Right hindlimb (tissue), 1 donor: ENCODE results near the gene LRRC8E.
A peak's percentile ranks its signal among the peaks of the same experiment; 100 is the strongest.
"Not testable (repeated sequence)": the region's sequence is repeated elsewhere in the genome, so short reads cannot be mapped to it uniquely, and the experiment has no call there.

Source experiments
- DNase-seq: peaks from one replicate; pipeline ENCODE4 v3.0.0-alpha.2; 2018

Gene LRRC8E

DNA sequence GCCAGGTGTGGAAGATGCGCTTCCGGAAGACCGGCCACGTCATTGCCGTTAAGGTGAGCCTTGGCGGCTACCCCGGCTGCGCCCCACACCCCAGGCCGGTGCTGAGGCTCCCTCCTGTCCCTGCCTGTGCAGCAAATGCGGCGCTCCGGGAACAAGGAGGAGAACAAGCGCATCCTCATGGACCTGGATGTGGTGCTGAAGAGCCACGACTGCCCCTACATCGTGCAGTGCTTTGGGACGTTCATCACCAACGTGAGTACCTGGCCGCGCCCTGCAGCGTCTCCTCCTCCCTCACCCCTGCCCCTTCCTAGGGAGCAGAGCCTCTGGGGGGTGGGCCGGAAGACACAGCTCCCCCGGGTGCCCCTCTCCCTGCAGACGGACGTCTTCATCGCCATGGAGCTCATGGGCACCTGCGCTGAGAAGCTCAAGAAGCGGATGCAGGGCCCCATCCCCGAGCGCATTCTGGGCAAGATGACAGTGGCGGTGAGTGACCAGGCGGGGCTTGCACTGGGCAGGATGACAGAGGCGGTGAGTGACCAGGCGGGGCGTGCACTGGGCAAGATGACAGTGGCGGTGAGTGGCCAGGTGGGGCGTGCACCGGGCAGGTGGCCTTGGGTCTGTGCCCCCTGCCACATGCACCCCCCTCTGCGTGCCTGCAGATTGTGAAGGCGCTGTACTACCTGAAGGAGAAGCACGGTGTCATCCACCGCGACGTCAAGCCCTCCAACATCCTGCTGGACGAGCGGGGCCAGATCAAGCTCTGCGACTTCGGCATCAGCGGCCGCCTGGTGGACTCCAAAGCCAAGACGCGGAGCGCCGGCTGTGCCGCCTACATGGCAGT, 22.2 kb downstream of the LRRC8E start:
- no peak for DNase-seq

DNA sequence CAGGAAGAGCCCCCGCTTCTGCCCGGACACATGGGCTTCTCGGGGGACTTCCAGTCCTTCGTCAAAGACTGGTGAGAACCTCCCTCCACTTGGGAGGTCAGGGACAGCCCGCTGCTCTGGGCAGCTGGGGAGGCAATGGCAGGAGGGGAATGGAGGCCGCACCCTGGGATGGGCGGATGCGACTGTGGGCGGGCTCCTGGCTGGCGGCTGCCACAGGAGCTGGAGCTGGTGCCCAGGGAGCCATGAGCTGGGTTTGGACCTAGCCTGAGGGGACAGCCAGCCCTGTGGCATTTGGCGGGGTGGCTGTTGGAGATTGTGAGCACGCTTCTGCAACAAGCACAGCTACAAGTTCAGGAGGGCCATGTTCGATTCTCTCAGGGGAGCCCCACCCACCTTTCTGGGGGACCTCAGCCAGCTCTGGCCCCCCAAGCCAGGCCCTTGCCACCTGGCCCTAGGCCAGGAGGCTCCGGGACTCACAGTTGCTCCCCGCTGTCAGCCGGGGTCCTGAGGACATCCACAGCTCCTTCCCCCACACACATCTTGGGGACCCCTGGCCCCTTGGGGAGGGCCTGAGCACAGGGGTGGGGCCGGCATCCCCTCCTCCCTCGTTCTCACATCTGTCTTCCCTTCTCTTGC, 23.3 kb downstream of the LRRC8E start:
- no peak for DNase-seq

DNA sequence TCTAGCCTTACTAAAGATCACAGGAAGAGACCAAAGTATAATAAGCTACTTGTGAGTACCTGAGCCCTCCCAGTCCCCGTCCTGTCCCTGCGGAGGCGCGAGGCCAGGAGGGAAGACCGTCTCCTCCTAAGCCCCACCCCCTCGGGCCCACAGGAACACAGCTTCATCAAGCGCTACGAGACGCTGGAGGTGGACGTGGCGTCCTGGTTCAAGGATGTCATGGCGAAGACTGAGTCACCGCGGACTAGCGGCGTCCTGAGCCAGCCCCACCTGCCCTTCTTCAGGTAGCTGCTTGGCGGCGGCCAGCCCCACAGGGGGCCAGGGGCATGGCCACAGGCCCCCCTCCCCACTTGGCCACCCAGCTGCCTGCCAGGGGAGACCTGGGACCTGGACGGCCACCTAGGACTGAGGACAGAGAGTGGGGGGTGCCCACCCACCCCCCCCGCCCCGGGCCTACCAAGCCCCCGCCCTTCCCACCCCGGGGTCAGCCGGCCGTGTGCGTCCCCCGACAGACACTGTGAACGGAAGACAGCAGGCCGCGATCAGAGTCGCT, 23.9 kb downstream of the LRRC8E start:
- DNase-seq, result no peak

DNA sequence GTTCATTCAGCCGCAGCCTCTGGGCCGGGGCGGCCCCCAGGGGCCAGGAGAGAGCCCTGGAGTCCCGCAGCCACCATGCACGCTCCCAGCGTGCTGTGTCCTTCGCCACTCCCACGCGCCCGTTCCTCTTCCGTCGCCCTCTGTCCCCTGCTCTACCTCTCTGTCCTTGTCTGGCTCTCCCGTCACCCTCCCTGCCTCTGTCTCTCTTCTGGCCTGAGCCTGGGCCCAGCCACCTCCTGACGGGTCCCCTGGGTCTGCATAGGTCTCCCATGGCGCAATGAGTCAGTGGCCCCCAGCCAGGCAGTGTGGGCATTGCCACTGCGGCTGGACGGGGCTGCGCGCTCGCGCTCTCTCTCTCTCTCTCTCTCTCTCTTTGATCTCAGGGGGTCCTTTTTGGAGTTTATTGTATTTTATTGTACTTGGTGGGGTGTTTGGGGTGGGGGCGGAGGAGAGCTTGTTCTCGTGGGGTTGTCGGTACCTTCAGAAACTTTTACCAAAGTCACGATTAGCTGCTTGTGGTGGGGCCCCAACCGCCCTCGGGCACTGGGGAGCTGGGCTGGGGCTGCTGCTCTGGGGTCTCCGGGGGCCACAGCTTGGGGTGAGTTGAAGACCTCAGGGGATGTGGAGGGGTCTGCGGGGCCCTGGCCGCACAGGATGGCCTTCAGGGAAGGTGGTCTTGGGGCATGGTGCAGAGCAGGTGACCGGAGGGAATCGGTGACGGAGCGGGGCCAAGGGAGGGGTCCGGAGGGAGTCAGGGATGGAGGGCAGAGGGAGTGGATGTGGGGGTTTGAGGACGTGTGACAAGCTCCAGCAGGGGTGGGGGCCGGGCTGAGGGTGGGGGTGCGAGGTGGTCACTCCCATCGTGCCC, 24.6 kb downstream of the LRRC8E start:
- no peak for DNase-seq

DNA sequence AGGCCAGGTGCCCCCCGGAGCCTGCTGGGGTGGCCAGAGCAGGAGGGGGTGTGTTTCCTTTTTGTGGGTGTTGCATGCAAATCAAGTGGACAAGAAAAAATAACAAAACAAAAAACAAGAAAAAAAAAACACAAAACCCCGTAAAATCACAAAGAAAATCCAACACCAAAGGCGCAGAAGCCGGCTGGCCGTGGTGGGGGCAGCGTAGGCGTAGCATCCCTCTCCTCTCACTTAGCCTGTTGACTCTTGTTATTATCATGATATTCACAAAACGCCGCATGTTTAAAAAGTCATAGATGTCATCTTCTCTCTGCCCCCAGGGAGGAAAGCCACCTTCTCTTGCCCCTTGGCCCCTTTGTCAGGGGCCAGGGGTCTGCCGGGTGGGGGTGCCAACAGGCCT, 25.3 kb downstream of the LRRC8E start:
- DNase-seq, result no peak

DNA sequence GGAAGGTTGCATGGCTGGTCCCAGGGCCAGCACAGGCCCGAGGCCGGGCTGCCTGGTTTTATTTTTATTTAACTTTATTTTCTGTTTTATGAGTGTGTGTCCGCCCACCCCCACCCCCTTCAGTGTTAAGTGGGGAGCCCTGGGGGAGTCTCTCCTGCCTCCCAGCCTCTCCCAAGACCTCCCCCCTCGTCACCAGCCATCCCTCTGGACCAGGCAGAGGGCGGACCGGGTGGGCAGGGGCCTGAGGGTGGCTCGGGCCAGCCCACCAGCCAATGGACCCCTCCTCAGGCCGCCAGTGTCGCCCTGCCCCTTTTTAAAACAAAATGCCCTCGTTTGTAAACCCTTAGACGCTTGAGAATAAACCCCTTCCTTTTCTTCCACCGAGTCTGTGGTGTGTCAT, 25.8 kb downstream of the LRRC8E start:
- DNase-seq, result no peak

DNA sequence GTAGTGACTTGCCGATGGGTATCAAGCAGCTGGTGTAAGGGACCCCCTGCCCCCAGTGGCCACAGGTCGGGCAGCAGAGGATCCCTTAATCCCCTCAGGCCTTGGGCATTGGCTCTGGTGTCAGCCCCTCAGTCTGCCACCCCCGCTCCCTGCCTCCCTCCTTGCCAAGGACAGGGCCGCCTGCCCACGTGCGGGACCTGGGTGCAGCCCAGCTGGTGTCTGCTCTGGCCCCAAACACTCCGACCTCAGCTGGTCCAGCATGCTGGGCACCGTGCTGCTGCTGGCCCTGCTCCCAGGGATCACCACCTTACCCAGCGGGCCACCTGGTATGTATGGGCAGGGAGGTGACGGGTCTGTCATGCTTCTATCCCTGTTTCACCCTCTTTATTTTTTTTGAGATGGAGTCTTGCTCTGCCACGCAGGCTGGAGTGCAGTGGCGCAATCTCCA, 26.3 kb downstream of the LRRC8E start, which contains the start of gene TGFBR3L:
Gene TGFBR3L (plus strand): TSS at position 233 of the 448 bp plus-strand sequence.
- no peak for DNase-seq

DNA sequence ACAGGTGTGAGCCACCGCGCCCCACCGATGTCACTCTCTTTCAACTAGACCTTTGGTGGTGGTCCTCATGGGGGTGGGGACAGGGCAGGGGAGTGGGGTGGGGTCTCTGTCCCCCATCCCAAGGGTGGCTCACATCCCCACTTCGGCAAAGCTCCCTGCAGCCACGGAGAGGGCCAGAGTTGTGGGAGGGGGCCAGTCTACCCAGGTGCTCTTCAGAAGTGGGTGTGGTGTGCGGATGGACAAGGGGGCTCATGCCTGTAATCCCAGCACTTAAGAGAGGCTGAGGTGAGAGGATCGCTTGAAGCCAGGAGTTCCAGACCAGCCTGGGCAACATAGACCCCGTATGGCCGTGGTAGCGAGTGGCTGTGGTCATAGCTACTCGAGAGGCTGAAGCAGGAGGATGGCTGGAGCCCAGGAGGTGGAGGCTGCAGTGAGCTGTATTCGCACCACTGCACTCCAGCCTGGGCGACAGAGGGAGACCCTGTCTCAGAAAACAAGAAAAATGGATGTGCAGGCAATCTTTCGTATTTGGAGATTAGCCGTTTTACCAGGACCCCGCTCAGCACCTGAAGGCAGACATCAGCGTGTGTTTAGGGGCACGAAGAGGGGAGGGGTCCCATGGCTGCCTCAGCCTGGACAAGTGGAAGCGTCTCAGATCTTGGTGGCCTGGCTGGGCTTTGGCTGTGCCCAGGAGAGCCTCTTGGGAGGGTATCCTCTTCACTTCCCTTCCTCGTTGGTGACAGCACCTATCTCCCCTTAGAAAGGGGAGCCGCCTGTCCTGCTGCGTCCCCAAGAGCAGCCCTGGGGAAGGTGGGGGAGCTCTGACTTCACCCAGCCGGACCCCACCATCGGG, 27.2 kb downstream of the LRRC8E start:
- no peak for DNase-seq

DNA sequence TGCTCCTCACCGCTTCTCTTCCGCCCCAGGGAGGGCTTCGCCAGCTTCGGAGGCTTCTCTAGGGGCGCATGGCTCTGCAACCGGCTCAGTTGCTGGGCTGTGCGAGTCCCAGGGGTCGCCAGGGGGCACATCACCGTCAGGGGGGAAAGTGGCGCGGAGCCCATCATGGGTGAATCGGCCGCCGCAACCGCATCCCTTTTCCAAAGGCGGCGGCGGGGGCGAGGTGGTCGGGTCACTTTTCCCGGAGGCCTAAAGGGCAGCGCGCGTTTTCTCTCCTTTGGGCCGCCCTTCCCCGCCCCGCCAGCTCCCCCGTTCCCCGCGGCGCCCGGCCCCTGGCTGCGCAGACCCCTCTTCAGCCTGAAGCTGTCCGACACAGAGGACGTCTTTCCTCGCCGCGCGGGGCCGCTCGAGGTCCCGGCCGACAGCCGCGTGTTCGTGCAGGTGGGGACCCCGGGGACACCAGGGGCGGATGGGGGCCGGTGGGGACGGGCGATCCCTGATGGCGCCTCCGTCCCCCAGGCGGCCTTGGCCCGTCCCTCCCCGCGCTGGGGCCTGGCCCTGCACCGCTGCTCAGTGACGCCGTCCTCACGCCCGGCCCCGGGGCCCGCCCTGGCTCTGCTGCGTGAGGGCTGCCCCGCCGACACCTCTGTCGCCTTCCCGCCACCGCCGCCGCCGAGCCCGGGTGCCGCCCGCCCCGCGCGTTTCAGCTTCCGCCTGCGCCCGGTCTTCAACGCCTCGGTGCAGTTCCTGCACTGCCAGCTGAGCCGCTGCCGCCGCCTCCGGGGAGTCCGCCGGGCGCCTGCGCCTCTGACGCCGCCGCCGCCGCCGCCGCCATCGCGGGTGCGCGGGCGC, 28.0 kb downstream of the LRRC8E start:
- DNase-seq, result no peak

DNA sequence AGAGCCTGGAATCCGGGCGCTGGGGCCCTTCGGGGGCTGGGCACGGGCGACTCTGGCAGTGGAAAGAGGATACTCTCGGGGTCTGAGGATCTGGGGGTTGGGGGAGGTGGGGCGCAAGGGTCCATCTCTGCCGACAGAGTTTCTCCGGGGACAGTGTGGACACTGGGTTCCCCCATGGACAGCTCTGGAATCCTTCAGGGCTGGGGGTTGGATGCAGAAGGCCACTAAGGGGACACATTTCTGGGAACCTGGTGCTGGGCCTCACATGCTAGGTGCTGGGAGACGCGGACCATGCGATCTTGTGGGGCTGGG, 28.6 kb downstream of the LRRC8E start:
- no peak for DNase-seq

DNA sequence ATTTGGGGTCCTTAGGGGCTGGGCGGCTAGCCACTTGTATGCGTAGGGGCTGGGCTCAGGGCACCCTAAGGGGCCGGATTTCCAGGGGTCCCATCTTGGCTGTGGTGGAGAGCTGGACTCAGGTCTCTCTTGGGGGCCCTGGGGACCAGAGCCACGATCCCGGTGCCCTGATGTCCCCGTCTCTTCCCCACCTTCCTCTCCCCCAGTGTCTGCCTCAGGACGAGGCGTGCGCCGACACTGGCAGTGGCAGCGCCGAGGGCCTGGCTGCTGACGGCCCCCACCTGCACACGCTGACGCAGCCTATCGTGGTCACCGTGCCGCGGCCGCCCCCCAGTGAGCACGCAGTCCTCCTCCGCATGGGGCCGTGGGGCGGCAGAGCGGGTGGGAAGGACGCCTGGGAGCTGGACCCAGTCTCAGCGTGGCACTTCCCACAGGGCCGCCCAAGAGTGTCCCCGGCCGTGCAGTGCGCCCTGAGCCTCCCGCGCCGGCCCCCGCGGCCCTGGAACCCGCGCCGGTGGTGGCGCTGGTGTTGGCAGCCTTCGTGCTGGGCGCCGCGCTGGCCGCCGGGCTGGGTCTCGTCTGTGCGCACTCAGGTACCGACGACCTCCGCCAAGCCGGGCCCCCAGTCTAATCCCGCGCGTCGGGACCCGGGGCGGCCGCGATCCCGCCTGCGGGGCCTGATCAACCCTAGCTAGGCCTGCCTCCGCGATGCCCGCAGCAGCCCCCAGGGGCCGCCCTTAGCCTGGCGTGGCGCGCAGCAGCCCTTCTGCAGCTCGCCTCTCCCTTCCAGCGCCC, 29.2 kb downstream of the LRRC8E start:
- DNase-seq, result no peak

DNA sequence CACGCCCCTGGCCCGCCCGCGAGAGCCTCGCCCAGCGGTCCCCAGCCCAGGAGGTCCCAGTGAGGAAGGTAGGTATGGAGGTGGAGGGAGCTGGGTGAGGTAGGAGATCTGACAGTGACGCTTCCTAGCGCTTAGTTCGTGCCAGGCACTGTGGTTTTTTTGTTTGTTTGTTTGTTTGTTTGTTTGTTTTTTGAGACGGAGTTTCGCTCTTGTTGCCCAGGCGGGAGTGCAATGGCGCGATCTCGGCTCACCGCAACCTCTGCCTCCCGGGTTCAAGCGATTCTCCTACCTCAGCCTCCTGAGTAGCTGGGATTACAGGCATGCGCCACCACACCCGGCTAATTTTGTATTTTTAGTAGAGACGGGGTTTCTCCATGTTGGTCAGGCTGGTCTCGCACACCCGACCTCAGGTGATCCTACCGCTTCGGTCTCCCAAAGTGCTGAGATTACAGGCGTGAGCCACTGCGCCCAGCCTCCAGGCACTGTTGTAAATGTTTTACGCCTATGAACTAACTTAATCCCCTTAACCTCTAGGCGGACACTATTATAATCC, 29.8 kb downstream of the LRRC8E start:
- not testable (repeated sequence) for DNase-seq

DNA sequence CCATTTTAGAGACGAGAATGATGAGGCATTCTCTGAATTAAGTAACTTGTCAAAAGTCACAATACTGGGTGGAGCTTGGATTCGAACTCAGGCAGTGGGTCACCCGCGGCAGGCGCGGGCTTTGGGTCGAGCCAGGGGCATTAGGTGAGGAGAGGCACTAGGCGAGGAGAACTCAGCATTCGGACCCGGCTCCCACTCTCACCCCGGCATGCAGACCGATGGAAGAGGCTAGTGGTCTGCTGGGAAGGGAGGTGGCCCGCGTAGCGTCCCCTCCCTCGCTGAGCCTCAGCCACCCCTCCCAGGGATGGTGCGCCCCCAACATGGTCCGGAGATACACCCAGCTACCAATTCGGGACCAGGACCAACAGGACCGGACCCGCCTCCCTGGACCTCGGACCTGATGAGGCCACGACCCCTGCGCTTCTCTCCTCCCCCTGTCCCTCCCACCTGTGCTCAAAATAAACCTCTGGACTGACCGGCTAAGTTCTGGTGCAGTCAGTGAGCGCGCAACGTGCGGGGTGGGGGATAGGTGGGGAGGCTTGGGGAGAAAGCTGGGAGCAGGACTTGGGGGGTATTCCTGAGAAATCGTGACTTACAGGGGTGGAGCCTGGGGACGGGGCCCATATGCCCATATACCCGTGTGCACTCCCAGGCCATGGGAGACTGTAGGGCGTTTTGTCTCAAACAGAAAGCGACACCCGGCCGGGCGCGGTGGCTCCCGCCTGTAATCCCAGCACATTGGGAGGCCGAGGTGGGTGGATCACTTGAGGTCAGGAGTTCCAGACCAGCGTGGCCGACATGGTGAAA, 30.5 kb downstream of the LRRC8E start:
- no peak for DNase-seq

DNA sequence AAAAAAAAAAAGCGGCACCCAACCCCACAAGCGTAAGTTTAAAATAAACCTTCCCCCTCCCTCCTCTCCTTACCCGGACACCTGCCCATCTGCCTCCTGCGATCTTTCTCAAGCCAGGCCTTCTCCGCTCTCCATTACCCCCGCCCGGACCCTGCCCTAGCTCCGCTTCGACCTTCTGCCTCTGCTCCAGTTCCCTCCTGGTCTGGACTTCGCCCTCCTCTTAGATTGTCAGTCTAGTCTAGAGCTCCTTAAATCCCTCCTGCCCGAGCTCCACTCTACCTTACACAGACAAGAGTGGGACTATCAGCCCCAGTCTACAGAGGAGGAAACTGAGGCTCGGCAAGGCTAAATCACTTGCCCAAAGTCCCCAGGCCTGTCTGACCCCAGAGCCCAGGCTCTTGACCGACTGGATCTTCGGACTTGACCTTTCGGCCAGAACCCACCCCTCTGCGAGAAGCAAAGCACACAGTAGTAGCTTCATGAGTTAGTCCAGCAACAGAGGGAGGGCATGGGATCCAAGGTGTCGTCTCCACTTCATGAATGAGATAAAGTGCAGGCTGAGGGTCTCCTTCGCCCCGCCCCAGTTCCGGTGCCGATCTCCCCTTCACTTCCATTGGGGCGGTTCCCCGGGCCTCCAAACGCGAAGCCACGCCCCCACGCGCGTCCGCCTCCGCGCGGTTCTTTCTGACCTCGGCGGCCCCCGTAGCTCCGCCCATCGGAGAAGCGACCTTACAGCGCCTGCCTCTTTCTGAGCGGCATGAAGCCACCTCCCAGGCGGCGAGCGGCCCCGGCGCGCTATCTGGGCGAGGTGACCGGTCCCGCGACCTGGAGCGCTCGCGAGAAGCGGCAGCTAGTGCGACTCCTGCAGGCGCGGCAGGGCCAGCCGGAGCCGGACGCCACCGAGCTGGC, 31.6 kb downstream of the LRRC8E start, which contains the start of gene SNAPC2:
Gene SNAPC2 (plus strand): TSS at position 729 of the 909 bp plus-strand sequence. CDS start 29 bp downstream, at position 758.
- peak; percentile 98 for DNase-seq

DNA sequence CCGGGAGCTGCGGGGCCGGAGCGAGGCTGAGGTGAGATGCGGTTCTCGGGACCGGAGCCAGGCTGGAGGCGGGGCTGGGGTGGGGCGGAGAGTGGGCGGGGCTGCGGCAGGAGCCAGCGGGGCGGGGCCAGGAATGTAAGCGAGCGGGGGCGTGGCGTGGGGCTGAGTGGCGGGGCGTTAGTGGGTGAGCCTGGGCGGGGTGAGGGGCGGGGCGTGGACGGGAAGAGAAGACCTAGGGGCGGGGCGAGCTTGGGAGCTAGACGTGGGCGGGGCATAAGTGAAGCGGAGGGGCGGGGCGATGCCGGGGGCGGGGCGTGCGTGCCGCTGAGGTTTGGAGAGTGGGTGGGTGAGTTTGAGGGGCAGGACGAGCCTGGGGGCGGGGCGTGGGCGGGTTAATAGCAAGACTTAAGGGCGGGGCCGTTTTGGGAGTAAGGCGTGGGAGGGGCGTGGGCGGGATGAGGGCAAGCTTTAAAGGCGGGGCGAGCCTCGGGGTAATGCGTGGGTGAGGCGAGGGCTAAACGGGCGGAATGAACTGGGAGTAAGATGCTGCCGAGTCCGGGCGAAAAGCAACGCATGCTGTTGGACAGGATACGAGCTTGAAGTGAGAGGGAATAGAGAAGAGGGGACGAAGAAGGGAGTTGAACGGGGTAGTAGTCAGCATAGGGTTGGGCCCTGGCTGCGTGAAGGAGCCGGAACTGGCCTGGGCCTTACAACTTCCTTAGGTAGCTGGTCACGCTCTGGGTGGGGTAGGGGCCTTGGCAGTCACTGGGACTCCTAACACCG, 32.4 kb downstream of the LRRC8E start:
- DNase-seq, result peak; percentile 99

DNA sequence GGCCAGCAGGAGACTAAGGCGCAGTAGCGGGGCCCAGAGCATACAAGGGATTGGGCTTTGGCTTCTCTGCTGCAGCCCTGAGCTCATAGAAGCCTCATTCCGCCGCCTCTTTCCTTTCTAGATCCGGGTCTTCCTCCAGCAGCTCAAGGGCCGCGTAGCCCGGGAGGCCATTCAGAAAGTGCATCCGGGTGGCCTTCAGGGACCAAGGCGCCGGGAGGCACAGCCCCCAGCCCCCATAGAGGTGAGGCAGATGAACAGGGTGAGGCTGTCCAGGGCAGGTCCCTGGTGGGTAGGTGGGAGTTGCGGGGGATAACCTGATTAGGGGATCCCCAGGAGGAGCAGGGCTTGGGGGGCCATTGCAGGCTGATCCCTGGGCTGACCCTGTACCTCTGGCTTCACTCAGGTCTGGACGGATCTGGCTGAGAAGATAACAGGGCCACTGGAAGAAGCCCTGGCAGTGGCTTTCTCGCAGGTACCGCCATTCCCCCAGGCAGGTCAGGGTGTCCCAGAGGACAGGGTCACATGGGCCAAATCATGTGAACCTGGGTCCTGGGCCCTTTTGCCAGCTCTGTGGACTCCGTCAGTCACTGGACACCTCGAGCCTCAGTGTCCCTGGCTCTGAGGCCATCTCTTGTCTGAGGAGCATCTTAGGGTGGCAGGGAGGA, 33.1 kb downstream of the LRRC8E start:
- no peak for DNase-seq
